NCI-H82 treated with DMSO at 0.1 percent for 48 hours (cell line): ENCODE data around the gene ADCY3.

Experiments used
- DNase-seq: peaks from one replicate; lab custom pipeline; 2025; ENCODE audit not compliant: unreplicated experiment; lab: John Stamatoyannopoulos, UW

The ADCY3 gene

DNA sequence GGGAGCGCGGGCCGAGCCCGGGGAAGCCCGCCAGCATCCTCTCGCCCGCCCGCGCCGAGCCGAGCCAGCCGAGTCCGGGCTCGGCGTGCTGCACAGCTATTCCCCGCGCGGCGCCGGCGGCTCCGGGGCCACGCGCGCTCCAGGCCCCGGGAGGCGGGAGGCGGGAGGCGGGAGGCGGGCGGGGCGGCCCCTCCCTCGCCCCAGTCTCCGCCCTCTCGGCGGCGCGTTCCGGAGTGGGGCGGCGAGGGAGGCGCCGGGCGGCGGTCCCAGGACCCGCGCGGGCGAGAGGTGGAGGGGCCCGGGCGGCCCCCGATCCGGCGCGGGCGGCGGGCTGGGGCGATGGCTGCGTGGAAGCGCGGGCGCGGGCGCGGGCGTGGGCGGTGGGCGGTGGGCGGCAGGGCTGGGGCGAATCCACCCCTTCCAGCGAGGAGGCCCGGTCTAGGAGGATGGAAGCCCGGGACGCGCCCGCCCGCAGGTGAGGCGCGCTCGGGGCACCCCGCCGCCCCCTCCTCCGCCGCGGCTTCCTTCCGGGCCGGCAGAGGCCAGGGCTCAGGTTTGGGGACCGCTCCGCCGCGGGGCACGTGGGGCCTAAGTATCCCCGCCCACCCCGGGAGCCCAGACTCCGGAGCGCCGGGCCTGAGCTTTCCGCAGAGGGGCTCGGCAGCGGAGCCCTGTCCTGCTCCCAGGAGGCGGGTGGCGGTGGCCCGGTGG, at the start of gene ADCY3:
Gene ADCY3 (minus strand): TSS at position 140 of the 711 bp plus-strand sequence. CDS start 1,250 bp downstream, outside the sequence.
- DNase-seq = no peak

DNA sequence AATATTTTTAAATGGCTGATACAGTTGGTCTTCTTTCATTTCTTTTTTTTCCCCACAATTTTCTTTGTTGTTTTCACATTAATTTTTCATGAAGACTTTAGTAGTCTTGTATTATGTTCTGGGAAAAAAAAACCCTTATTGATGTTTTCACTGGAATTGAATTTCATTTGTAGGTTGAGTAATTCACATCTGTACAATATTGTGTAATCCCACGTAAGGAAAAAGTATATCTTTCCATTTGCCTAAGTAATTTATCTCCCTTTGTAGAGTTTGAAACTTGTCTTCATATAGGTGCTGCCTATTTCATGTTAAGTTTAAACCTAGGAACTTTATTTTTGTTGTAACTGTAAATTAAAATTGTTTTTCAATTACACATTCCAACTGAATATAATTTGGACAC, 49.7 kb upstream of the ADCY3 start:
- no peak for DNase-seq

DNA sequence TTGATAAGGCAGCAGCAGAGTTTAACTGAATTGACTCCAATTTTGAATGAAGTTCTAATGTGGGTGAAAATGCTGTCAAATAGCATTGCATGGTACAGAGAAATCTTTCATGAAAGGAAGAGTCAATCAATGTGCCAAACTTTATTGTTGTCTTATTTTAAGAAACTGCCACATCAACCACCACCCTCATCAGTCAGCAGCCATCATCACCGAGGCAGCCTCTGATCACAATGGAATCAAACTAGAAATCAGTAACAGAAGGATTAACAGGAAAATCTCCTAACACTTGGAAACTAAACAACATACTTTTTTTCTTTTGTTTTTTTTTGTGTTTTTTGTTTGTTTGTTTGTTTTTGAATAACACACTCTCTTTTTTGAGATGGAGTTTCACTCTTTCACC, 41.9 kb upstream of the ADCY3 start:
- no peak for DNase-seq

DNA sequence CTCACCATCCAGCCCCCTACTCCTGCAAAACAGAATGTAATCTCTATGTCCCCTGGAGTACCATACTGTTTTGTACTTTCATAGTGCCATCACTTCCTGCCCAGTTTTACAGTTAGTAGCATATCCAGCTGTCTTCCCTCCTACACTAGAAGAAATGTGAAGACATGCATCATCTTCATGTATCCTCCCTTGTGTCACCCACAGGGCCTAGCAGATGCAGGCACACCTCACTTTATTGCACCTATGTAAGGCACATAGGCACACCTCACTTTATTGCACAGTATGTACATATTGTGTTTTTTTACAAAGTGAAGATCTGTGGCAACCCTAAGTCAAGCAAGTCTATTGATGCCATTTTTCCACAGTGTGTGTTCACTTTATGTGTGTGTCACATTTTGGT, 39.7 kb upstream of the ADCY3 start:
- no peak for DNase-seq

GRCh38 chr2:24958411-24958935, 38.4 kb upstream of the ADCY3 start:
- DNase-seq = no peak

GRCh38 chr2:24957976-24958375, 37.9 kb upstream of the ADCY3 start:
- no peak for DNase-seq

DNA sequence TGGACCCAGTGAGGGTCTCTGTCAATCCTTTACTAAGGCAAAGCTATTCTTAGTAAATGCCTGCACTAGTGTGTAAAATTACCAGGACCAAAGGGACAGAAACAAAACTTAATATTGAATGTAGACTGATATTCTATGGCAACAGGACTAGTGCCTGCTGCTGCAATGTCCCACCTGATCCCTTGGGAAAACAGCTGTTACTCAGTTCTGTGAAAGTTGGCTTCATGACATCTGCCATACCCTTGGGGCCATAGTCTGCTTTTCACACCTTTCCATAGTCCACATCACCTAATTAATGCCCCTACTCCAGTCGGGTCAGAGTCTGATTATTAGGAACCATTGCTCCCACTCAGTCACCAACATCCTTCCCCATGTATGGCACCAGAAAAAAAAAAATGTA, 37.2 kb upstream of the ADCY3 start:
- DNase-seq = peak; percentile 25

- no peak for DNase-seq
Measured at GRCh38 chr2:24955921-24956320, 35.9 kb upstream of the ADCY3 start.

GRCh38 chr2:24955232-24955631, 35.2 kb upstream of the ADCY3 start:
- no peak for DNase-seq

GRCh38 chr2:24950102-24950501, 30.1 kb upstream of the ADCY3 start:
- no peak for DNase-seq

GRCh38 chr2:24948506-24948905, 28.5 kb upstream of the ADCY3 start:
- DNase-seq = peak; percentile 84

DNA sequence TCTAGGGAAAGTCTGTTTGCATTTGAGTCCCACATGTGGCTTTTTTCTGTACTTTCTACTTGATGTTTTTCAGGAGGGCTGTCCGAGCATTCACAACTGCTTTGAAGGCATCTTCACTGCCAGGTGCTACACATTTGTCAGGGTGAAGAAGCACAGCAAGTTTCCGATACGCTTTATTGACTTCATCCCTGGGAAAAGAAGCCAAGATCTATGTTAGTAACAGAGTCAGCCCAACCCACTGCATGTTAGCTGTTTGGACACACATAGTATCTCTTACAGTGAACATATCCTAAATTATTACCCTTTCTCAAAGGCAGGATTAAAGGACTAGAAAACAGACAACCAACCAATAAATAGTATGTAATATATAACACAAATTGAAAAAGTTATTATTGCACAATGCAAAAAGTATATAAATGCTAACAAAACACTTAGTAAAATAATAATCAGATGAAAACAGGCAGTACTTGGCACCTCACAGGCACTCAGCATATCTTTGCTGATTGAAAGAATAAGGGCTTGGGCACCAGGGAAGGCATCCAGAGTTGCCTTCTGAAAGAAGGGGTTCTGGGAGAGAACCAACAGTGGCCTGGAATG, 27.6 kb upstream of the ADCY3 start:
- DNase-seq = no peak

DNA sequence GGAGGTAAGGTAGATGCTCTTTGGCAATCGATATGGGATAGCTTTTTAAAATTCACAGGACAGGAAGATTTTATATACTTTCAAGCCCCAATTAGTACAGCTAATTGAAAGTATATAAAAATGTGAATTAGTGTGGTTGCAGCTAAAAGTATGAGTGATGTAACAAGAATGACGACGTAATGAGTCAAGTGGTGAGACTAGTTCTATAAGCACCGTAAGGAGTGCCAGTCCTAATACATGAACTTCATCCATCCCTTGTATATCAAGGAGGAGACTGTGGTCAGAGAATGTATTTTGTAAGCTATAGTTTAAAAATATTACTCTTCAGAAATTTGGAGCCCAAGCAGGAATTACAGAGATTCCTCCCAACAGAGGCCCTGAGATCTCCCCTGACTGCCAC, 25.9 kb upstream of the ADCY3 start:
- DNase-seq = no peak

DNA sequence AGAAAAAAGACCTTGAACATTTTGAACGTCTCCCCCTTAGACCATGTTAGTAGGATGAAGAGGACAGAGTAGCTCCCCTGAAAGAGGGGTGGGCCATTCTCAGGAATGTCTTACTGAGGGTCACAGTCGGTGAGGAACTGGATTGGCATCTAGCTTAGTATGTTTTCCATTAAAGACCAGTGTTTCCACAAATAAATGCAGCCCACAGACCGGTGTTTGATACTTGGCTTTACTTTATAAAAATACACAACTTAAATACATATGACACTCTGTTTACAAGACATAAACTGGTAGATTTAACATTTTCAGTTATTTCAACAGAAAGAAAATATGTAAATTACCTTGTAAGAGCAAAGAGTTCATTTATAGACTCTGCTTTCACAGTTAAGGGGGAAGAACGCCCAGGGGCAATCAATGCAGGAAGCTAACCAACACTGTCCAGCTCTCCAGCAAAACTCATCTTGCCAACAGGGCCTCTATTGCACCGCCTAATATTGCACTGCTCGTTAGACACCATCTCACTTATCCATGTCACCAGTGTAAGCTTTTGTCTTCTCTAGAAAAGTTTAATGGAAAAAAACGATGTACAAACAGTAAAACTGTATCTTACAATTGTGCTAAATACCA, 23.5 kb upstream of the ADCY3 start:
- no peak for DNase-seq

DNA sequence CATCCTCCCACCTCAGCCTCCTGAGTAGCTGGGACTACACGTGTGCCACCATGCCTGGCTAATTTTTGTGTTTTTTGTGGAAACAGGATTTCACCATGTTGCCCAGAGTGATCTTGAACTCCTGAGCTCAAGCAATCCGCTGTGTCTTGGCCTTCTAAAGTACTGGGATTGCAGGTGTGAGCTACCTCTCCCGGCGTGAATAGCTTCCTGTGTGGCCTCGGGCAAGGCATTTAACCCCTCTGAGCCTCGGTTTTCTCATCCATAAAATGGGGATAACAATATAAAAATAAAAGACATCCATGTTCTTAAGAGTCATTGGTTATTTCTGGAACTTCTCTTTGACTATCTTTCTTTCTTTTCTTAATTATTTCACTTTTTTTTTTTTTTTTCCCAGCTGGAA, 19.3 kb upstream of the ADCY3 start:
- DNase-seq = no peak

- DNase-seq = no peak
Measured at GRCh38 chr2:24937236-24937635, 17.2 kb upstream of the ADCY3 start.

DNA sequence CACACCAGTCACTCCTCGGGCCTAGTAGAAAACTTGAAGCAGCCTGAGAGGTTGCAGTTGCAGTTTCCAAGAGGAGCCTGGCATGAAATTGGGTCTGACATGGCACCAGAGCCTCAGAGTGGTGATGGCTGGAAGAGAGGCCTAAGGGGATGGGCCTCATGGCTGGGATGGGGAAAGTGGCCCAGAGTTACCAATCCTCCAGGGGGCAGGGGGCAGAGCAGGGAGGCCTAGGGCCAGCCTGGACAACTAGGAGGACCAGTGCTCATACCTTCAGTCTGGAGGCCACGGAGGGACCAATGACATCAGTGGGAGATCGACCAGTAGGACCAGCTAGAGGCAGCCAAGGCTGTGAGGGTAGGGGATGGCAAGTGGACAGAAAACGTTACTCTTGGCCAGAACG, 15.1 kb upstream of the ADCY3 start:
- DNase-seq = no peak

- DNase-seq = no peak
Measured at GRCh38 chr2:24932715-24933114, 12.7 kb upstream of the ADCY3 start.

- no peak for DNase-seq
Measured at GRCh38 chr2:24930768-24931167, 10.7 kb upstream of the ADCY3 start.

DNA sequence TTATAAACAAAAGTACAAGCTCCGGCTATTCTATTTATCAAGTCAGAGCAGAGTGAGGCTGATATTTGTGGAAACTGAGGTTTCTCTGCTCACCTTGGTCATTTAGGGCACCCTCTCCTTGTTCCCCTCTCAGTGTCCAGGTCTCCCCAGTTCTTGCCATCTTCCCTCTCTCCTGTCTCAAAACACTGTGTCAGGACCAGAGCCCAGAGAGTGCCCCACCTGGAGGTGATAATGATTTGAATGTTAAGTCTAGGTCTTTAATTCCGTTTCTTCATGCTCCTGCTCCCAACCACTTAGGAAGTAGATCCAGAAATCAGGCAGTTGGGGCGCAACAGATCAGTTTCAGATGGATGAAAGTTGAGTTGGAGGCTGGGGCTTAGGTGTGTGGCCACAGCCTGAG, 9.2 kb upstream of the ADCY3 start:
- DNase-seq = no peak

DNA sequence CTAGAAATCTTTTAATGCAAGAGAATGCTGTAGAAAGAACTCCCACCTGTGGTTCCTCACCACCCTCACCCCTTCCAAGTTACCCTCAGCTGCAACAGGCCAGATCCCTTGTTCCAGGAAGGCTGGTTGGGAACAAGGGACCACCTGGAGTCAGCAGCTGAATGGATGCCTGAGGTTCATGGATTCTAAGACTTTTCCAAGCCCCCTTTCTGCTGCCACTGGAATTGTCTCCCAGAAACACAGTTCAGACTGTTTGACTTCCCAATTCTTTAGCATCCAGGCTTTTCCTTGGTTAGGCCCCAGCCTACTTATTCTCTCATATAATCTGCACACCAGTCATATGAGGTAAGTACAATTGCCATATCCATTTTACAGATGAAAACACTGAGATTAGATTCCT, 8.0 kb upstream of the ADCY3 start:
- no peak for DNase-seq

- DNase-seq = no peak
Measured at GRCh38 chr2:24926602-24927252, 6.7 kb upstream of the ADCY3 start.
